Measurements from ENCODE around the gene SRSF2. TPM values are rescaled to one million over a fixed set of nuclear protein-coding genes. Genes with fewer than 3 reads are reported as not detected.
"Not testable (repeated sequence)": the region's sequence is repeated elsewhere in the genome, so short reads cannot be mapped to it uniquely, and the experiment has no call there.

SRSF2 gene
- total RNA-seq, 4 donors from 2014 or later: 106 to 194 (median 148) TPM

DNA sequence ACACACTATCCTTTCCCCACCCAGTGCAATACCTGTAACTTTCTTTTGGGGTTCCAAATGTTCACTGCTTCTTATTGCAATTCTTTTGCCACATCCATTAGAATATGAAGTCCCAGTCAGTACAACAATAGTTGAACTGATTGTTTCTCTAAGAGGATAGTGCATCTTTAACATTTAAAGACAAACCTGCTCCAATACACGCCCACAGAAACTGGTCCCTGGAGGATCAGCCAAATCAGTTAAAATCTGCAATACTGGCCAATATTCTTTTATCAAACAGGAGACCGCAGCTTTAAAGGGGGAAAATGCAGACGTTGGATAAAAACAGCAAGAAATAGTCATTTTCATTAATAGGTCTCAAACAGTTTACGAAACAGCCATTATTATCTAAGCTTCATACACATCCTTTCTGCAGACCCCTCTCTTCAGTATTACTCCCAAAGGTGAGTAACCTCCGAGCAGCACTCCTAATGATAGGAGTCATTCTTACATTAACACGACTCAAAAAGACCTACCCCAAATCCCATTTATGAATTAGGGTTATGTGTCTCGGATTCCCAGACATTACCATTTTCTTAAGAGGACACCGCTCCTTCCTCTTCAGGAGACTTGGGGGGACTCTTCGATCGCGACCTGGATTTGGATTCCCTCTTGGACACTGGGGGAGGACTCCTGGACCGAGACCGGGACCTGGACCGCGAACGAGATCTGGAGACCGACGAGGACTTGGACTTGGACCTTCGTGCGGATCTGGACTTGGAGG is 1.4 kb downstream of the SRSF2 start:
- WGBS, 2 donors (ENCODE audit: low coverage in 1 of 2): 2 to 5% methylated on average over 7 to 11 of the region's 20 CpGs
- Histone ChIP-seq H3K4me1 (peaks cover 3 to 75% (median 37%) of the 10 kb centered on the region in 3 donors), H3K4me3 (peak overlapping the region; percentile 82 to 94), H3K36me3 (peaks cover 0 to 50% of the 10 kb centered on the region in 2 donors), H3K27ac (peak overlapping the region; percentile 94 to 99 (median 98)), H3K27me3 (no peaks in the 10 kb centered on the region), H3K9me3 (no peaks in the 10 kb centered on the region)
- TF ChIP-seq POLR2A (IDR thresholded peaks at IDR 0.05) (no peak), POLR2AphosphoS5 (IDR thresholded peaks at IDR 0.05) (no peak), EP300 (IDR thresholded peaks at IDR 0.05) (no peak)
- ATAC-seq: no peak

DNA sequence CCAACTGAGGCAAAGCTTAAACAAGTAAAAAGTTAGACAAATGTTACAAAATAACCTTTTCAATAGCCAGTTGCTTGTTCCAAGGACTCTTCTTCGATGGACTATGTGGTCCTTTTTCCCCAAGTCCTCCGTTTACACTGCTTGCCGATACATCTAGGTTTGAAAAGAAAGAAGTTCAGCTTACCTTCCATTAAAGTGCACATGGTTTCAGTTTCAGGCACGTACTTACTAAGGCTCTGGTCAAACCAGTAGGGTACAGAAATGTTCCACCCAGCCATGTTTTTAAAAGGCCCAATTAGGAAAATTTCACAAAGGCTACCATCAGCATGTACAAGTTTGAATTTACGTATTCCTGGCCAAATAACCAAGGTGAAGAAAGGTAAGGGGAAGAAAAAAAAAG is 2.1 kb downstream of the SRSF2 start:
- no peak for TF ChIP-seq POLR2A (IDR thresholded peaks at IDR 0.05)
- TF ChIP-seq, protein P1, sequence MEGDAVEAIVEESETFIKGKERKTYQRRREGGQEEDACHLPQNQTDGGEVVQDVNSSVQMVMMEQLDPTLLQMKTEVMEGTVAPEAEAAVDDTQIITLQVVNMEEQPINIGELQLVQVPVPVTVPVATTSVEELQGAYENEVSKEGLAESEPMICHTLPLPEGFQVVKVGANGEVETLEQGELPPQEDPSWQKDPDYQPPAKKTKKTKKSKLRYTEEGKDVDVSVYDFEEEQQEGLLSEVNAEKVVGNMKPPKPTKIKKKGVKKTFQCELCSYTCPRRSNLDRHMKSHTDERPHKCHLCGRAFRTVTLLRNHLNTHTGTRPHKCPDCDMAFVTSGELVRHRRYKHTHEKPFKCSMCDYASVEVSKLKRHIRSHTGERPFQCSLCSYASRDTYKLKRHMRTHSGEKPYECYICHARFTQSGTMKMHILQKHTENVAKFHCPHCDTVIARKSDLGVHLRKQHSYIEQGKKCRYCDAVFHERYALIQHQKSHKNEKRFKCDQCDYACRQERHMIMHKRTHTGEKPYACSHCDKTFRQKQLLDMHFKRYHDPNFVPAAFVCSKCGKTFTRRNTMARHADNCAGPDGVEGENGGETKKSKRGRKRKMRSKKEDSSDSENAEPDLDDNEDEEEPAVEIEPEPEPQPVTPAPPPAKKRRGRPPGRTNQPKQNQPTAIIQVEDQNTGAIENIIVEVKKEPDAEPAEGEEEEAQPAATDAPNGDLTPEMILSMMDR (IDR thresholded peaks at IDR 0.05): no peak
- H3K27ac ChIP-seq: peak overlapping the region in 3 of 4 donors; percentile 25 to 99 (median 98)
- peaks cover 0 to 57% of the 10 kb centered on the region in 2 donors for H3K36me3 ChIP-seq
- ATAC-seq: no peak
- no peaks in the 10 kb centered on the region for H3K27me3 ChIP-seq
- WGBS, 2 donors (ENCODE audit: low coverage in 1 of 2): 11 to 12% methylated on average over 5 of the region's 5 CpGs
- H3K4me3 ChIP-seq: peak overlapping the region; percentile 82 to 94
- H3K9me3 ChIP-seq: no peaks in the 10 kb centered on the region
- peaks cover 3 to 75% (median 36%) of the 10 kb centered on the region in 3 donors for H3K4me1 ChIP-seq

- ATAC-seq: no peak
- Histone ChIP-seq H3K27me3 (no peaks in the 10 kb centered on the region), H3K27ac (peak overlapping the region in 3 of 4 donors; percentile 48 to 99 (median 98)), H3K36me3 (peaks cover 0 to 59% of the 10 kb centered on the region in 2 donors), H3K4me1 (peaks cover 3 to 75% (median 30%) of the 10 kb centered on the region in 3 donors), H3K4me3 (peak overlapping the region in 1 of 2 donors; percentile 94), H3K9me3 (no peaks in the 10 kb centered on the region)
- TF ChIP-seq POLR2A (IDR thresholded peaks at IDR 0.05) (no peak), EP300 (IDR thresholded peaks at IDR 0.05) (no peak), POLR2AphosphoS5 (IDR thresholded peaks at IDR 0.05) (no peak)
- TF ChIP-seq, protein P1 (IDR thresholded peaks at IDR 0.05): no peak
- 25 to 26% methylated on average over 7 to 8 of the region's 8 CpGs for WGBS, 2 donors (ENCODE audit: low coverage in 1 of 2)
These were observed 2.9 kb downstream of the SRSF2 start for GRCh38 chr17:76734080-76734840.

- peaks cover 3 to 75% (median 24%) of the 10 kb centered on the region in 3 donors for H3K4me1 ChIP-seq
- no peak for ATAC-seq
- H3K4me3 ChIP-seq: no peak overlapping the region
- H3K27ac ChIP-seq: peak overlapping the region in 3 of 4 donors; percentile 48 to 99 (median 98)
- no peaks in the 10 kb centered on the region for H3K9me3 ChIP-seq
- no peaks in the 10 kb centered on the region for H3K27me3 ChIP-seq
- 40 to 68% methylated on average over 1 of the region's 1 CpG for WGBS, 2 donors (ENCODE audit: low coverage in 1 of 2)
- TF ChIP-seq EP300 (IDR thresholded peaks at IDR 0.05) (no peak), POLR2AphosphoS5 (IDR thresholded peaks at IDR 0.05) (no peak)
- TF ChIP-seq, protein P1 (IDR thresholded peaks at IDR 0.05): no peak
- H3K36me3 ChIP-seq: peaks cover 0 to 59% of the 10 kb centered on the region in 2 donors
These were observed 3.5 kb downstream of the SRSF2 start for GRCh38 chr17:76733618-76733957.

- TF ChIP-seq, protein P1 (IDR thresholded peaks at IDR 0.05): no peak
- TF ChIP-seq POLR2AphosphoS5 (IDR thresholded peaks at IDR 0.05): no peak
- TF ChIP-seq EP300 (IDR thresholded peaks at IDR 0.05): no peak
- no peak for TF ChIP-seq POLR2A (IDR thresholded peaks at IDR 0.05)
- peak overlapping the region in 3 of 4 donors; percentile 48 to 99 (median 98) for H3K27ac ChIP-seq
- H3K4me1 ChIP-seq: peaks cover 3 to 78% (median 24%) of the 10 kb centered on the region in 3 donors
- no peak for ATAC-seq
- H3K27me3 ChIP-seq: no peaks in the 10 kb centered on the region
- no peak overlapping the region for H3K4me3 ChIP-seq
- 34 to 39% methylated on average over 3 of the region's 3 CpGs for WGBS, 2 donors (ENCODE audit: low coverage in 1 of 2)
- peaks cover 0 to 59% of the 10 kb centered on the region in 2 donors for H3K36me3 ChIP-seq
- no peaks in the 10 kb centered on the region for H3K9me3 ChIP-seq
These were observed 4.2 kb downstream of the SRSF2 start for GRCh38 chr17:76732734-76733617.

- Histone ChIP-seq H3K36me3 (peaks cover 0 to 59% of the 10 kb centered on the region in 2 donors), H3K27ac (peak overlapping the region in 3 of 4 donors; percentile 20 to 99 (median 48)), H3K4me1 (peaks cover 3 to 86% (median 32%) of the 10 kb centered on the region in 3 donors)
- not testable (repeated sequence) for ATAC-seq, H3K4me3 ChIP-seq, H3K27me3 ChIP-seq, H3K9me3 ChIP-seq
- WGBS, 2 donors (ENCODE audit: low coverage in 1 of 2): 59% methylated on average over 4 to 6 of the region's 13 CpGs
These were observed 5.1 kb downstream of the SRSF2 start for GRCh38 chr17:76731800-76732733.
